Activated CD4-positive, alpha-beta T cell treated with anti-CD3 and anti-CD28 coated beads for 4 hours (primary cell): Measurements from ENCODE around the gene TFB1M.
A peak's percentile ranks its signal among the peaks of the same experiment; 100 is the strongest.
"Not testable (repeated sequence)": the region's sequence is repeated elsewhere in the genome, so short reads cannot be mapped to it uniquely, and the experiment has no call there.

Source experiments
- DNase-seq, 2 donors: peaks; one replicate each; pipeline ENCODE4 v3.0.0-alpha.2; 2020

TFB1M gene

GRCh38 chr6:155314092-155314772 lies at the start of gene TFB1M:
Gene TFB1M (minus strand): TSS chr6:155314484. CDS start chr6:155314428, 56 bp downstream.
- DNase-seq, result peak; percentile 97 to 98

- DNase-seq, result not testable (repeated sequence)
Observed at GRCh38 chr6:155364021-155364420, 49.7 kb upstream of the TFB1M start.

- DNase-seq, result not testable (repeated sequence)
Observed at GRCh38 chr6:155362968-155363632, 48.8 kb upstream of the TFB1M start.

- DNase-seq, result no peak
Observed at GRCh38 chr6:155354167-155354566, 39.9 kb upstream of the TFB1M start.

GRCh38 chr6:155352811-155353210 lies 38.5 kb upstream of the TFB1M start:
- DNase-seq, result no peak

- DNase-seq, result no peak
Observed at GRCh38 chr6:155352130-155352420, 37.8 kb upstream of the TFB1M start.

- no peak for DNase-seq
Observed at GRCh38 chr6:155351273-155352129, 37.2 kb upstream of the TFB1M start.

GRCh38 chr6:155349956-155350355 lies 35.7 kb upstream of the TFB1M start:
- no peak for DNase-seq

- no peak for DNase-seq
Observed at GRCh38 chr6:155349129-155349528, 34.8 kb upstream of the TFB1M start.

- DNase-seq, result no peak
Observed at GRCh38 chr6:155347800-155348199, 33.5 kb upstream of the TFB1M start.

GRCh38 chr6:155346957-155347356 lies 32.7 kb upstream of the TFB1M start:
- no peak for DNase-seq

GRCh38 chr6:155344341-155345006 lies 30.2 kb upstream of the TFB1M start:
- no peak for DNase-seq

- DNase-seq, result no peak
Observed at GRCh38 chr6:155341130-155341828, 27.0 kb upstream of the TFB1M start.

GRCh38 chr6:155340464-155341129 lies 26.3 kb upstream of the TFB1M start:
- no peak for DNase-seq

- not testable (repeated sequence) for DNase-seq
Observed at GRCh38 chr6:155339929-155340328, 25.6 kb upstream of the TFB1M start.

- not testable (repeated sequence) for DNase-seq
Observed at GRCh38 chr6:155338237-155338636, 24.0 kb upstream of the TFB1M start.

- DNase-seq, result no peak
Observed at GRCh38 chr6:155335265-155335664, 21.0 kb upstream of the TFB1M start.

- DNase-seq, result not testable (repeated sequence)
Observed at GRCh38 chr6:155334073-155334472, 19.8 kb upstream of the TFB1M start.

GRCh38 chr6:155333414-155333813 lies 19.1 kb upstream of the TFB1M start:
- peak; percentile 3 to 16 for DNase-seq

- DNase-seq, result no peak
Observed at GRCh38 chr6:155330922-155331321, 16.6 kb upstream of the TFB1M start.

- no peak for DNase-seq
Observed at GRCh38 chr6:155330133-155330734, 15.9 kb upstream of the TFB1M start.
